HCT116 (cell line): ENCODE measurements around the gene PATZ1. TPM values are rescaled to one million over a fixed set of nuclear protein-coding genes. Genes with fewer than 3 reads are reported as not detected.

Experiments
- ATAC-seq: fragments of 200-7000 bp; cut with Tn5 transposase; 2 replicates; pipeline ENCODE4 v1.9.1; 2020; ENCODE audit warnings: mild to moderate bottlenecking, moderate library complexity
- BruUV-seq: library from RNA; stranded (reverse); fragments of 400-500 nt; replicated peaks from 2 replicates; lab custom pipeline; 2021; lab: Mats Ljungman, UMichigan
- CTCF ChIA-PET: fragments of 300-600 bp; sonication (Branson Sonifier 250); formaldehyde crosslinking; loops from one replicate; lab custom pipeline; 2021; ENCODE audit warnings: antibody characterized with exemption; lab: Charles Lee
- POLR2A ChIA-PET: fragments of 300-600, 350-600 bp; sonication (Branson Sonifier 250); formaldehyde crosslinking; loops from one replicate; lab custom pipeline; 2021; ENCODE audit warnings: antibody characterized with exemption; lab: Charles Lee
- RAD21 ChIA-PET, 2 experiments: fragments of 300-600 bp; sonication (Branson Sonifier 250); formaldehyde crosslinking; loops; one replicate each; lab custom pipeline; 2023; ENCODE audit warnings: low total read pairs in 2 of 2; ENCODE audit not compliant: uncharacterized antibody in 2 of 2, unreplicated experiment in 2 of 2, low non-redundant PET in 1 of 2; lab: Charles Lee
- DNase-seq: peaks from one replicate; pipeline ENCODE4 v3.0.0-alpha.2; 2010; ENCODE audit warnings: low read depth, low spot score
- H2AFZ ChIP-seq: fragments of 200-600 bp; shearing (Covaris generic), sonication (generic); 2 replicates; pipeline ENCODE4 v1.6.1; 2017; ENCODE audit warnings: low read depth, mixed run types, mixed read lengths, antibody characterized with exemption, low read length; ENCODE audit not compliant: poor library complexity, severe bottlenecking
- H3K27ac ChIP-seq: 2 replicates; pipeline ENCODE4 v1.5.1; 2012; ENCODE audit warnings: low read depth, low read length
- H3K27me3 ChIP-seq: fragments of 200-600 bp; sonication (generic); 2 replicates; pipeline ENCODE4 v1.6.1; 2016; ENCODE audit warnings: mixed run types, low read length, mixed read lengths; ENCODE audit not compliant: insufficient read depth
- H3K36me3 ChIP-seq, 2 experiments: fragments of 200-500 bp in 1 of 2; fragments of 200-600 bp in 1 of 2; sonication (Bioruptor generic) in 1 of 2; sonication (generic) in 1 of 2; 2 replicates each; pipeline versions ENCODE4 v1.5.1 to v1.6.1; 2014 to 2016; ENCODE audit warnings: low read length in 2 of 2, inconsistent platforms in 1 of 2, mixed read lengths in 1 of 2, mixed run types in 1 of 2; ENCODE audit not compliant: insufficient read depth in 2 of 2, control insufficient read depth in 1 of 2
- H3K4me1 ChIP-seq, 2 experiments: fragments of 200-600 bp in 1 of 2; sonication (generic) in 1 of 2; 2 replicates each; pipeline versions ENCODE4 v1.5.1 to v1.6.1; 2012 to 2017; ENCODE audit warnings: low read length in 2 of 2, inconsistent platforms in 1 of 2, mild to moderate bottlenecking in 1 of 2, mixed read lengths in 1 of 2, mixed run types in 1 of 2, moderate library complexity in 1 of 2; ENCODE audit not compliant: insufficient read depth in 2 of 2, control insufficient read depth in 1 of 2
- H3K4me2 ChIP-seq: fragments of 200-600 bp; sonication (generic); 2 replicates; pipeline ENCODE4 v1.6.1; 2017; ENCODE audit warnings: mixed run types, low read length, mixed read lengths
- H3K4me3 ChIP-seq, 2 experiments: fragments of 200-600 bp in 1 of 2; sonication (generic) in 1 of 2; replicated peaks in 1 of 2; 2 replicates each; pipeline ENCODE4 v1.5.1; 2011 to 2016; ENCODE audit warnings: low read length in 2 of 2, control low read depth in 1 of 2, low read depth in 1 of 2, mild to moderate bottlenecking in 1 of 2, mixed read lengths in 1 of 2, mixed run types in 1 of 2
- H3K79me2 ChIP-seq: fragments of 200-600 bp; sonication (generic); 2 replicates; pipeline ENCODE4 v1.6.1; 2017; ENCODE audit warnings: mild to moderate bottlenecking, mixed run types, low read length, moderate library complexity, mixed read lengths; ENCODE audit not compliant: insufficient read depth
- H3K9ac ChIP-seq: fragments of 200-600 bp; sonication (generic); 2 replicates; pipeline ENCODE4 v1.6.1; 2016; ENCODE audit warnings: low read length, mixed read lengths
- H3K9me2 ChIP-seq: fragments of 200-600 bp; sonication (generic), shearing (Covaris generic); 2 replicates; pipeline ENCODE4 v1.6.1; 2017; ENCODE audit warnings: mixed run types, mild to moderate bottlenecking, moderate library complexity; ENCODE audit not compliant: insufficient read depth
- H3K9me3 ChIP-seq, 2 experiments: fragments of 200-500 bp in 1 of 2; fragments of 200-600 bp in 1 of 2; sonication (Bioruptor generic) in 1 of 2; sonication (generic) in 1 of 2; 2 replicates each; pipeline ENCODE4 v1.6.1; 2014 to 2017; ENCODE audit warnings: low read length in 2 of 2, mixed read lengths in 2 of 2, inconsistent platforms in 1 of 2, low read depth in 1 of 2, mild to moderate bottlenecking in 1 of 2, mixed run types in 1 of 2, moderate library complexity in 1 of 2; ENCODE audit not compliant: control insufficient read depth in 1 of 2, insufficient read depth in 1 of 2
- H4K20me1 ChIP-seq: fragments of 200-600 bp; sonication (generic), shearing (Covaris generic); 2 replicates; pipeline ENCODE4 v1.6.1; 2017; ENCODE audit warnings: mixed run types, mild to moderate bottlenecking, moderate library complexity; ENCODE audit not compliant: insufficient read depth
- ATF3 ChIP-seq: IDR thresholded peaks from 2 replicates; pipeline ENCODE4 v1.6.1; 2012
- CBX3 ChIP-seq: IDR thresholded peaks from 2 replicates; pipeline ENCODE4 v1.6.1; 2012; ENCODE audit warnings: low read depth
- CEBPB ChIP-seq: IDR thresholded peaks from 2 replicates; pipeline ENCODE4 v1.6.1; 2012; ENCODE audit warnings: low read depth
- CTCF ChIP-seq, 3 experiments: fragments of 200-600 bp in 1 of 3; sonication (generic) in 1 of 3; IDR thresholded peaks in 2 of 3; conservative IDR thresholded peaks in 1 of 3; 2 replicates each; pipeline ENCODE4 v1.5.1; 2012 to 2017; ENCODE audit warnings: low read depth in 2 of 3, low read length in 2 of 3, antibody characterized with exemption in 1 of 3, borderline replicate concordance in 1 of 3, control low read depth in 1 of 3, mild to moderate bottlenecking in 1 of 3, mixed read lengths in 1 of 3, mixed run types in 1 of 3, moderate library complexity in 1 of 3; ENCODE audit not compliant: insufficient read depth in 1 of 3
- EGR1 ChIP-seq: IDR thresholded peaks from 2 replicates; pipeline ENCODE4 v1.6.1; 2012; ENCODE audit warnings: low read depth
- ELF1 ChIP-seq: IDR thresholded peaks from 2 replicates; pipeline ENCODE4 v1.6.1; 2012; ENCODE audit warnings: low read depth, borderline replicate concordance
- EZH2 ChIP-seq: fragments of 200-600 bp; sonication (generic); IDR thresholded peaks from 2 replicates; pipeline ENCODE4 v1.6.1; 2017; ENCODE audit warnings: antibody characterized with exemption, mixed run types
- EZH2phosphoT487 ChIP-seq: fragments of 200-600 bp; IDR thresholded peaks from 2 replicates; pipeline ENCODE4 v1.6.1; 2018; ENCODE audit warnings: antibody characterized with exemption, borderline replicate concordance
- FOSL1 ChIP-seq: IDR thresholded peaks from 2 replicates; pipeline ENCODE4 v1.6.1; 2012; ENCODE audit warnings: low read depth
- JUND ChIP-seq: IDR thresholded peaks from 2 replicates; pipeline ENCODE4 v1.6.1; 2012
- MAX ChIP-seq: IDR thresholded peaks from 2 replicates; pipeline ENCODE4 v1.6.1; 2012
- POLR2A ChIP-seq: IDR thresholded peaks from 2 replicates; pipeline ENCODE4 v1.7.0; 2011; ENCODE audit warnings: borderline replicate concordance; ENCODE audit not compliant: insufficient read depth, insufficient read length; ENCODE audit errors: extremely low read depth
- POLR2AphosphoS5 ChIP-seq: IDR thresholded peaks from 2 replicates; pipeline ENCODE4 v1.6.1; 2011; ENCODE audit warnings: mild to moderate bottlenecking, low read depth, low read length, moderate library complexity
- RAD21 ChIP-seq: IDR thresholded peaks from 2 replicates; pipeline ENCODE4 v1.6.1; 2012; ENCODE audit warnings: low read depth, mild to moderate bottlenecking
- REST ChIP-seq: IDR thresholded peaks from 2 replicates; pipeline ENCODE4 v1.6.1; 2012; ENCODE audit warnings: low read depth
- SIN3A ChIP-seq: IDR thresholded peaks from 2 replicates; pipeline ENCODE4 v1.6.1; 2012; ENCODE audit warnings: low read depth
- SRF ChIP-seq: IDR thresholded peaks from 2 replicates; pipeline ENCODE4 v1.6.1; 2012; ENCODE audit warnings: low read depth
- YY1 ChIP-seq: IDR thresholded peaks from 2 replicates; pipeline ENCODE4 v1.6.1; 2011; ENCODE audit warnings: low read length, low read depth, moderate library complexity, mild to moderate bottlenecking; ENCODE audit not compliant: insufficient replicate concordance; ENCODE audit errors: extremely low read depth
- ZBTB33 ChIP-seq: IDR thresholded peaks from 2 replicates; pipeline ENCODE4 v1.6.1; 2011; ENCODE audit warnings: mild to moderate bottlenecking, low read length, moderate library complexity; ENCODE audit not compliant: insufficient replicate concordance; ENCODE audit errors: extremely low read depth
- ZFX ChIP-seq: fragments of 450-650 bp; IDR thresholded peaks from 2 replicates; pipeline ENCODE4 v1.6.1; 2017
- intact Hi-C: fragments of 100-400 bp; cut with micrococcal nuclease; formaldehyde crosslinking; loops from 2 replicates; pipeline ENCODE4 v1.10.0; 2022
- total RNA-seq: library from RNA; stranded (reverse); gene quantifications from one replicate; pipeline ENCODE4 v1.2.1, GENCODE V29; 2021; ENCODE audit not compliant: unreplicated experiment

The PATZ1 gene
- total RNA-seq, 1 experiment from 2014 or later: 30.6 TPM

GRCh38 chr22:31346733-31347250 lies 646 bp upstream of the PATZ1 start:
- BruUV-seq: TSS peak; percentile 57
- Histone ChIP-seq H2AFZ (no peak overlapping the region), H3K9ac (peak overlapping the region; percentile 92), H3K9me3 (no peaks in the 10 kb centered on the region), H3K27me3 (no peaks in the 10 kb centered on the region), H3K27ac (peak overlapping the region; percentile 89), H3K9me2 (no peaks in the 10 kb centered on the region), H3K4me2 (peak overlapping the region; percentile 93), H3K4me3 (peak overlapping the region; percentile 74 to 80), H3K79me2 (peaks cover 37% of the 10 kb centered on the region), H3K4me1 (peaks cover 30 to 47% of the 10 kb centered on the region in 2 experiments), H4K20me1 (no peaks in the 10 kb centered on the region), H3K36me3 (peaks cover 2 to 5% of the 10 kb centered on the region in 2 experiments; a peak in 3 of 4 replicates)
- ChIA-PET POLR2A (interaction anchor here (0.8 to 1.7 kb wide), 2 partner anchors 9 to 50 kb away, joined by 3 to 4 read pairs; no protein-coding TSS in a partner anchor), RAD21 (no interaction called here), CTCF (interaction anchor here (1.4 to 1.5 kb wide), 2 partner anchors 34 to 105 kb away, joined by 3 to 8 read pairs; no protein-coding TSS in a partner anchor)
- DNase-seq (no peak), ATAC-seq (peak; percentile 35)
- intact Hi-C loops: loop anchor here (2.0 to 10.0 kb wide), 2 partner anchors 52 to 288 kb away; partner anchors contain the start of gene DRG1
- TF ChIP-seq EGR1: no peak
- TF ChIP-seq SIN3A: no peak
- no peak; the same call in 1 of the 2 replicates for TF ChIP-seq ELF1
- TF ChIP-seq FOSL1: no peak
- no peak for TF ChIP-seq EZH2phosphoT487
- no peak for TF ChIP-seq SRF
- TF ChIP-seq POLR2AphosphoS5: no peak
- no peak for TF ChIP-seq RAD21
- no peak for TF ChIP-seq ZBTB33
- TF ChIP-seq EZH2: no peak
- no peak for TF ChIP-seq MAX
- no peak for TF ChIP-seq CBX3
- no peak for TF ChIP-seq JUND
- TF ChIP-seq REST: no peak
- TF ChIP-seq ATF3: no peak
- no peak for TF ChIP-seq CEBPB
- no peak for TF ChIP-seq POLR2A
- TF ChIP-seq CTCF (IDR thresholded peaks at IDR 0.05 in 2 of 3, conservative IDR thresholded peaks at IDR 0.05 in 1 of 3; ENCODE audit: borderline replicate concordance in 1 of 3, insufficient read depth in 1 of 3, low read depth in 2 of 3, low read length in 2 of 3): no peak
- no peak for TF ChIP-seq ZFX
- no peak for TF ChIP-seq YY1
